Fibroblast of villous mesenchyme (primary cell): ENCODE data around the gene MBNL1. TPM values are rescaled to one million over a fixed set of nuclear protein-coding genes. Genes with fewer than 3 reads are reported as not detected.

Experiments used
- DNase-seq: peaks from one replicate; pipeline ENCODE4 v3.0.0-alpha.2; 2010; ENCODE audit warnings: low read depth
- H3K4me3 ChIP-seq: 2 replicates; pipeline ENCODE4 v1.5.1; 2011; ENCODE audit warnings: low read depth, mild to moderate bottlenecking, low read length
- CTCF ChIP-seq: IDR thresholded peaks from 2 replicates; pipeline ENCODE4 v1.5.1; 2012; ENCODE audit warnings: low read depth, mild to moderate bottlenecking, low read length; ENCODE audit not compliant: insufficient read depth
- total RNA-seq: library from RNA; depleted of rRNA; stranded (reverse); fragments of >200 nt; gene quantifications from 2 replicates; pipeline ENCODE4 v1.2.3, GENCODE V29; 2012

Gene MBNL1
- total RNA-seq, 1 donor: 440 TPM

- TF ChIP-seq CTCF: no peak
- no peak for DNase-seq
- peak overlapping the region; percentile 34 for H3K4me3 ChIP-seq
These were observed 113.2 kb downstream of the MBNL1 start for GRCh38 chr3:152381881-152382295.

GRCh38 chr3:152382312-152383135 is 113.8 kb downstream of the MBNL1 start:
- H3K4me3 ChIP-seq: peak overlapping the region; percentile 34
- DNase-seq: peak; percentile 57
- no peak for TF ChIP-seq CTCF

GRCh38 chr3:152383136-152383606 is 114.4 kb downstream of the MBNL1 start:
- no peak for DNase-seq
- H3K4me3 ChIP-seq: no peak overlapping the region
- no peak for TF ChIP-seq CTCF

GRCh38 chr3:152384412-152384811 is 115.7 kb downstream of the MBNL1 start:
- TF ChIP-seq CTCF: no peak
- H3K4me3 ChIP-seq: no peak overlapping the region
- no peak for DNase-seq

GRCh38 chr3:152385761-152386160 is 117.0 kb downstream of the MBNL1 start:
- no peak overlapping the region for H3K4me3 ChIP-seq
- DNase-seq: peak; percentile 89
- TF ChIP-seq CTCF: no peak

- no peak for TF ChIP-seq CTCF
- no peak overlapping the region for H3K4me3 ChIP-seq
- DNase-seq: no peak
These were observed 117.5 kb downstream of the MBNL1 start for GRCh38 chr3:152386208-152386607.
